Retina (tissue), 1 donor: ENCODE measurements around the gene PGM5.
"Not testable (repeated sequence)": the region's sequence is repeated elsewhere in the genome, so short reads cannot be mapped to it uniquely, and the experiment has no call there.

Experiments
- DNase-seq: peaks from one replicate; pipeline ENCODE4 v3.0.0-alpha.2; 2016

PGM5 gene

DNA sequence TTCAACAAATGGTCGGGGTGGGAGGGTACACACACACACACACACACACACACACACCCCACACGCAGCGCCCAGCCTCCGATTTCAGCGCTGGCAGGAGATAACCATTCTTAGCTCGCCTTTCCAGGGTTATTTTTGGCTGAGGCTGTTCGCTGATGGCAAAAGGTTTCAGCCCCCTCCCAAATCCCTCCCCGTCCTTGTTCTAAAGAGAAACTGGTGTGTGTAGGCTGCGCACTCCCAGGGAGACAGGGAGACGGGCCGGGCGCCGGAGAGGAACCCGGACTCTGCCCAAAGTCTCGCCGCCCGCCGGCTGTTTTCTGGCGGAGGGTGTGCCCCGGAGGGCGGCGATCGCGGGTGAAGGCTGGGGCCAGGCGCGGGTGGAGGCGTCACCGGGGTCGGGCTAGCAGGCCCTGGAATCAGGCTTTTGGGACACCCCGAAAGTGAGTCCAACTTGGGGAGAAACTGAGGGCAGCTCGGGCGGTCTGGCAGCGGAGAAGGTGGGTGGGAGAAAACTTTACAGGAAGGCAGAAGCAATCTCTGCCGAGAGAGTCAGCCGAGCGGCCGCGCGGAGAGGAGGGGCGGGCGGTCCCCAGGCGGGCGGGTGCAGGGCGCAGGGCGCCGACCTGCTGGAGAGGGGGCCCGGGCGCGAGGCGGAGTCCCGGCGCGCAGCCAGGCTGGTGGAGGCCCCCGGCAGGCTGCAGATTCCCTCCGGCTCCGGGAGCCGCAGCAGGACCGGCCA is at the start of gene PGM5:
PGM5 (plus strand) TSS at position 232 of the 739 bp plus-strand sequence. CDS start 517 bp downstream, outside the sequence.
- DNase-seq = peak; percentile 71

DNA sequence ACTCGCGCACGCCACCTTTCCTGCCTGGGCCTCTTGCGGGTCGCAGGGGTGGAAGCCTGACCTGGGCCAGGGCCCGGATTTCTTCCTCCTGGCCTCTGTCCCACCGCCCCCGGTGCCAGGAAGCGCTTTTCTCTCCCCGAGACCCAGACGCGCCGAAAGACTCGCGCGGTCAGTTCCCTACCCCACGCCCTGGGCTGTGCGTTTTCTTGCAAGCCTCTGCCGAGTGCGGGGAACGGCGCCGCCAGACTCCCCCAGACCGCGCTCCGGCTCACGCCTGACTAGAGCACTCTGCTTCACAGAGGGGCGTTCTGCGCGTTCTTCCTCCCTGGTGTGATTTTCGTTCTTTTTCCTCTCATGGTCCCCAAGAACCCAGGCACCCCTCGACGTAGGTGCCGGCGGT is 49.3 kb upstream of the PGM5 start:
- not testable (repeated sequence) for DNase-seq

DNA sequence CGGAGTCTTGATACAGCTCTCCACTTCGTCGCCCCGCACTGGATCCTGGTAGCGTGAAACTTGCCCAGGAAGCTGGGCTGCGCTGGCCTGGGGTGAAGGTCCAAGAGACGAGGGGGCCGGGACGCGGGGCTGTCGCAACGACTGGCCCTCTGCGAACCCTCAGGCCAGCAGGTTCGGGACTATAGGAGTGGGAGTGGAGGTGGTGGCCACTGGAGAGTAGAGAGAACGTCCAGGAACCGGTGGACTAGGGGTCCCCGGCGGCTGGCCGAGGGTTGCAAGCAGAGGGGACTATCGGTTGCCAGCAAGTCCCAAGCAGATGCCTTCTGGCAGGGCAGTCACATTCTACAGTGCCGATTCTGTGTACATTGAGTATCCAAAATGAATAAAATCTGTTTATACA is 48.8 kb upstream of the PGM5 start:
- not testable (repeated sequence) for DNase-seq

DNA sequence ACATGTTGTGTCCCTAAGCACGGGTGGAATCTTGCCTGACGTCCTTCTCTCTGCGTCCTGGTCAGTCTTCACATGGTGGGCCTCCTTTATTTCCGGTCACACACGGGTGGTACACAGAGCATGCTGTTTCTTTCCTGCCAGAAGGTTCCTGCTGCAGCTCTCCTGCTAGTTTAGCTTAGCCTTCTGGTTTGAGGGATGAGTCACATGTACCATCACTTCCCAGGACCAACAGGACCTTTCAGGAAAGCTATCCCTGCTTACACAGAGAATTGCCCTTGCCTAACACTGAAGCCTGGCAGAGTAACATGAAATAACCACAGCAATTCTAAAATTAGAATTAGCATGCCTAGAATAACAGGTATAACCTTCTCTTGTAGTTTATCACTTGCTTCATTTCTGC is 45.2 kb upstream of the PGM5 start:
- not testable (repeated sequence) for DNase-seq

DNA sequence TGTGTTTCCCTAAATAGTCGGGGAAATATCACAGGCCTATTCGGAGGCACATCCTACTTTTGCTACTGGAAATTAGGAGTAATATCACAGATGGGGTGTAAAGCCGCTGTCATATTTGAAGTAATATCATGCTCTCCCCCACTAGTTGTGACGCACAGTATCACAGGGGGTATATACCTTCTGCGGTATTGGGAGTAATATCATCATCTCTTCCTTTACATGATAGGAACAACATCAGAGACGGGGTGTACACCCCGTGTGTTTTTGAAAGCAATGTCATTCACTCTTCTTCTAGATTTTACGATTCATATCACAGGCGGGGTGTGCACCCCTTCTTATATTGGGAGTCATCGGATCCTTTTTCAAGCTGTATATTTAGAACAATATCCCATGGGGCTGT is 38.2 kb upstream of the PGM5 start:
- DNase-seq = not testable (repeated sequence)

DNA sequence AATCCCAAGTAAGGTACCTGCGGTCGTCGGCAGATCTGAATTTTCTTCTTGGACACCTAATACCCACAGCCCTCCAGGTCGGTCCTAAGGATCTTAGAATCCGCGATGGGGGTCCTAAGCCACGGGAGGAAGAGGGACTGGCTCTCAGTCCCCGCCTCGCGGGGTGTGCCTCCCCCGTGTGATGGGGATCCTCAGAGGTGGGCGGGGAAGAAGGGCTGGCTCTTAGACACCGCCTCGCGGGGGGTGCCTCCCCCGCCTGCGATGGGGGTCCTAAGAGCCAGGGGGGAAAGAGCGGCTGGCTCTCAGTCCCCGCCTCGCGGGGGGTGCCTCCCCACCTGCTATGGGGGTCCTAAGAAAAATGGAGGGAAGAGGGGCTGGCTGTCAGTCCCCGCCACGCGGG is 32.7 kb upstream of the PGM5 start:
- DNase-seq = not testable (repeated sequence)

DNA sequence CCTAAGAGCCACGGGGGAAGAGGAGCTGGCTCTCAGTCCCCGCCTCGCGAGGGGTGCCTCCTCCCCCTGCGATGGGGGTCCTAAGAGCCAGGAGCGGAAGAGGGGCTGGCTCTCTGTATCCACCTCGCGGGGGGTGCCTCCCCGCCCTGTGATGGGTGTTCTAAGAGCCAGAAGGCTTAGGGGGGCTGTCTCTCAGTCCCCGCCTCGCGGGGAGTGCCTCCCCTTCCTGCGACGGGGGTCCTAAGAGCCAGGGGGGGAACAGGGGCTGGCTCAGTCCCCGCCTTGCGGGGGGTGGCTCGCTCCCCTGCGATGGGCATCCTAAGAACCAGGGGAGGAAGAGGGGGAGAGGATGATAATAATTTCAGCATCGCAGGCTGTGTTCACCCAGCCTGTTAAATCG is 31.9 kb upstream of the PGM5 start:
- not testable (repeated sequence) for DNase-seq

DNA sequence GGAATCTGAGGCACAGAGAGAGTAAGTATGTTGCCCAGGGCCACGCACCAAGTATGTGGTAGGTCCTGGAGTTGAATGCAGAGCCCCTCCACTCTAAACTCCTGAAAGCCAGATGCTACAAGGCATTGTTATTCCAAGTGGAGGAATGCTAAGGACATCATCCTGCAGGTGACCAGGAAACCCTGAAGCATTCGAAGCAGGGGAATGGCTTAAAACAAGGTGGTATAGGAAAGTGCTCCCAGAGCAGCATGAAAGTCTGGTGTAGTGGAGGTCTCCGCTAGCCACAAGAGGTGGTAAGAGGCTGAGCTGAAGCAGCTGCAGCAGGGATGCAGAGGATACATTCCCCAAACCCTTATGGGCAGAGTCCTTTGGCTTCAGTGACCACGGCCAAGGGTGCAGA is 27.3 kb upstream of the PGM5 start:
- not testable (repeated sequence) for DNase-seq

DNA sequence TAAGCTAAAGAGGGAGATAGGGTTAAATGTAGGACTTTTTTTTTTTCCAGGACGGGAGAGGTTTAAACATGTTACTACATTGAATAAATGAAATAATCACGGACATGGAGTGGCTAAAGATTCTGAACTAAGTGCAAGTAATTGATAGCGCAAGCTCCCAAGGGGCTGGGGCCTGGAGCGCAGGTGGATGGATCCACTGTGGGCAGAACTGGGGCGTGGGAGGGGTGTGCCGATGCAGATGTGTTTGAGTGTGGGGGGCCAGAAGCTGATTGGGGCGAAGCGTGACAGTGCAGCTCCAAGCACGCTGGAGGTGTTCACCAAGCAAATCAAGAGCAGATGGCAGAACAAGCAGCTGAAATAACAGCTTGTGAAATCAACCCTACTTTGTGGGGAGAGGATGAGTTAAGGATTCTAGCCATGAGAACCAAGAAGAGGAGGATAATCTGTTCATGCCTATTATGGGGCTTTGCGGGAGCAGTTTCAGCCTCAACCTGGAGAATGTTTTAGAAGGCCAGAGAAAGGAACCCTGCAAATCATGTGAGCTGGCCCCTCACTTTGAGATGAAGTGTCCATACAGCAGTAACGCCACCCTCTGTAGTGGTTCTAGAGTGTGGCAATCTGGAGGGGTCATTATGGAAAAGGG is 25.8 kb upstream of the PGM5 start:
- DNase-seq = not testable (repeated sequence)

DNA sequence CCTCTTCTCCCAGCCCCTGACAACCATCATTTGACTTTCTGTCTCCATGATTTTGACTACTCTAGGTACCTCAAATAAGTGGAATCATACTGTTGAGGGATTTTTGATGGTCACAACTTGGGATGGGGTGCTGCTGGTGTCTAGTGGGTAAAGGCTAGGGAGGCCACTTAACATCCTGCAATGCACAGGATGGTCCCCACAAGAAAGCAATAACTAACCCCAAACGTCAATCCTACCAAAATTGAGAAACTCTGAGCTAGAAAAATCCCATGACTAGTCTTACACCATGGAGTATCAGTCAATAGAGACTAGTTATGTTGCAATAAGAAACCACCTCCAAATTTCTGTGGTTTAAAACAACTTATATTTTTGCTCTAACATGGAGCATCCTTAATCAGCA is 24.3 kb upstream of the PGM5 start:
- DNase-seq = not testable (repeated sequence)

DNA sequence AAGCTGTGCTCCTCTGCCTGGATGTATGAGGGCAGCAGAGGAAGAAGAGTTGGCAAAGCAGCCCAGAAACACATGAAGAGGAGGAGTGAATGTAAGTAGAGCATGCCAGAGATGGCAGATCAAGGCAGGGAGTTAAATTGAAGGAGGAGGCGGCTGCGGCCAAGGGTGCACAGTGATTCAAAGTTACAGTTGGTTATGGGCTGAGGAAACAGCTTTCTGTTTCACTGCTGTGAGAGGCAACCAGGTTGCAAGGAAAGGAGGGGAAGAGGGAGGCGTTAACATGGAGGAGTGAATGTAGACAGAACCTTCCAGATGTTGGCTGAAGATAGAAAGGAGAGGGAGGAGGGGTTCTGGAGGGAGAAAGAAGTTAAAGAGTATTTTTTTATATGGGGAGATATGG is 20.5 kb upstream of the PGM5 start:
- DNase-seq = not testable (repeated sequence)

DNA sequence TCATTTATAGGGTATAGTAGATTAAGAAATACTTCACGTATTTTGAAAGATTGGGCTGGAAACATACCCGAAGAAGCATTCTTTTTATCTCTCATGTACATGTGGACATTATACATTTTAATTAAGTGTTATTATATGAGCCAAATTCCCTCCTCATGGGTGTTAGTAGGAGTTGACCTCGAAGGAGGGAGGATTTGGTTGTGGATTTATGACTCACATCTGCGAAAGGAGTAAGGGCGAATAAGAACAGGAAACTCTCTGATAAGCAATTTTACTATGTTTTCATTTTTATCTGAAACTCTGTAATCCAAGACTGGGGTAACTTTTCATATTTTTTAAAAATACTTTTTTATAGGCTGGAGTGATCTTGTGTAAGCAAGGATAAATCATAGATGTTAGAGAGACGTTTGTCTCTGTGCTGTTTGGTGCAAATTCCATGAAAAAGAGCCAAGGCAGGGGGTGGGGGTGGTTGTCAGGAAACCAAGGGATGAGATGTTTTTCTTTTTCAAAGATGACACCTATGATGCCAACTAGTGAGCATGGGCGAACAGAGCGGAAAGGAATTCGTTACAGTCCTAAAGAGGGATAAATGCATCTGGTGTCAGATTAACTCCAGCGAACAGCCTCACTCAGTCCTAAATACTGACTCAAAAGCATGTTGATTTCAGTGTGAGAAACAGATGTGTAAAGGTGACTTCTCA is 19.6 kb upstream of the PGM5 start:
- not testable (repeated sequence) for DNase-seq

DNA sequence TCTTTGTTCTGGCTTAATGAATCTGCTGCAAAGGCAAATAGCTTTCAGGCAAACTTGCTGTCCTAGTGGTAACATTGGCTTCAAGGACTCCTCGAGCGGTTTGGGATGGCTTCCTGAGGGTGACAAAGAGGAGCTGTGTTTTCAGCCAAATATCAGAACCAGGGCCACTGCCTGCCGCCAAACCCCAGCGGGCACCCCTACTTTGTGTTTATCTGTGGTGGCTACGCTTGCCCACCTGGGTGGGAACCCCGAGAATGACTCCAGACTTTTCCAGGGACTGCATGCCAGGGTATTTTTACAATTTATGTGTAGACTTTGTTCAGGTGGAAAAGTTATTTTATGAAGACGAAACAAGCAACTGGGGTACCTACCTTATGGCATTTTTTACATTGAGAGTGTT is 18.4 kb upstream of the PGM5 start:
- DNase-seq = not testable (repeated sequence)

DNA sequence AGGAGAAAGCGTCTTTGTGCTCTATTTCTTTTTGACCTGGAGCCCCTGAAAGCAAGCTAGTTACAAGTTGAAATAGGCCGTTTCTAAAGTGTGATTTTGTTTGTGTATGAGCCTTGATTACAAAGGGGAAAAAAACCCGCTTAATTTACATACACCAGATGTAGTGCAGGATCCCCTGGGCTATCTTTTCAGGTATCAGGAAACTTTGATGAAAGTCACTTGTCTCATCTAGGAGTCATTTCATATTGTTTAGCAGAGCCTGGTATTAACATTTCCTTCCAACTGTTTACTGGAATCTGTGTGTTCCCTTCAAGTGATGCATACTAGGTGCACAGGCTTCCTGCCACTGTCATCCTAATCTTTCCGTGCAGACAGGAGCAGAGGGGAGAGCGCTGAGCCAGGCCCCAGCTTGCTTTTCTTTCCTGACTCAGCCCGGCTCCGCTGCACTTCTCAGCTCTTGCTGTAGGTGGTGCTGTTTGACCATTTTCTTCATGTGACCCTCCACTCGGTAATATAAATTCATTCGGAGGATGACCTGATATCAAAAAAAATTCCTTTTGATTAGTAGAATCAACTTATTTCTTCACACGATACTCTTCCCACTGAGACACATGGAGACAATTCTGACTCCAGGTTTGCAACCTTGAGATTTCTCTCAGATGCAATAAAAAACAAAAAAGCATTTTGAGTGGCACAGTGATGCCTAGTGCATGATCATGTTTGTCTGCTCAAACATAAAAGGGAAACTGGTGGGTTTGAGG is 14.0 kb upstream of the PGM5 start:
- DNase-seq = peak; percentile 8

DNA sequence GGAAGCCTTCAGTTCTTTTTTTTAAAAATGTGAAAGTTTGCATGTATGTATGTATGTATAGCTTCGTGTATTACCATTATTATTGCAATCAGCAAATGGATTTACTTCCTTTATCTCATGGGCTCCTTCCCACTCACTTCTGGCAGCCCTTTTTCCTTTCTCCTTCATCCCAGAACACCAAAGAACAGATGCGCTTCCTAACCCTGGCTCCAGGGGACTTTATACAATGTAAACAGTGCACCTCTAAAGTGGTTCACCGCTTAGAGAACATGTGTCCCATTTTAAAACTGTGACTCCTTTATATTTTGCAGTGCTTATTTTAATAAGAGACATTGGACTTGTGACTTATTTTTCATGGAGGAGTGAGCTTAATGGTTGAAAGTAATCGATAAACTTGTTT is 13.2 kb upstream of the PGM5 start:
- not testable (repeated sequence) for DNase-seq

DNA sequence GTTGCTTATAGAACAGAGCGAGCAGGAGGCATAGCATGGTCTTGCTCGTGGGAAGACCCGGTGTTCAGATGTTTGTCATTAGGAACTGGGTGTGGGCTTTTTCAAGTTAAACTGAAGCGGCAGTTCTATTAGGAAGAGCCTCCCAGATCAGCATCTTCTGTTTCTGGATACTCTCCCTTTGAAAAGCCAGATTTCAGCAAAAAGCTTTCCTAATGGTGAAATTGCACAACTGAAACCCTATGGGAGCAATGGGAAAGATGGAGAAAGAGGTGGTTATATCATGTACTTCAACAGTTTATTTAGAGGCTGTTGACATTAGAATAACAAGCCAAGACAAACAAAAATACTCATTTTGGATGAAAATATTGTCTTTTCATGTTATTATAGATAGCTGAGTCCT is 12.4 kb upstream of the PGM5 start:
- not testable (repeated sequence) for DNase-seq

DNA sequence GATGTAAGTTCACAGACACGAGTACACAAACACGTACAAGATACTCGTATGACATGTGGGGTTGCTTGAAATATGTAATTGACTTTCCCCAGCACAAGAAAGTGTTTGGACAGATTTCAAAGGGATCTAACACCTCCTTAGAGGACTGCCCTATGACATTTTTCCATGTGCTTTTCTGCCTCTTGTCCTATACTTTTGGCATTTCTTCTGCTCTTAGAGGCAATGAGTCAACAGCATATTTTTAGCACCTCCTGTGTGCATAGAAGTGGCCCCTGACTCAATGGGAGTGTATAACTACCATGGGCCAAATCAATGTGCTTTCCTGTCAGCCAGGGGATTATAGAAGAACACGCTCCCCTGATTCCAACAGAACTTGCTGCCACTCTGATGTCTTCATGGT is 4.7 kb upstream of the PGM5 start:
- not testable (repeated sequence) for DNase-seq

DNA sequence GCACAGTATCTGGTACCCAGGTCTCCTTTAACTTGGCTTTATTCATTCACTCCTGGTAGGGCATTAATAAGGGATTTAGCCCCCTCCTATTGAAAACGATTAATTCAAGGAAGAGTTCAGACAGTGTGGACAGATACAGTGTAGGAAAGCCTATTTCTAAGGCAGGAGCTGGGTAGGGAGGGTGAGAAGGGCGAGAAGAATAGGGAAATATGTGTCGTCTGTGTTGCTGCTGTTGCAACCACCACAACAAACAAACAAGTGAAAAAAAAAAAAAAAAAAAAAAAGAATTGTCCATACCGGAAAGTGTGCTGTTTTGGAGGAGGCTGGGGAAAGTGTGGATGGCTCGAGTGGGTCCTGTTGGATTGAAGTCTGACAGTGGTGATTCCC is 425 bp upstream of the PGM5 start:
- DNase-seq = peak; percentile 17

DNA sequence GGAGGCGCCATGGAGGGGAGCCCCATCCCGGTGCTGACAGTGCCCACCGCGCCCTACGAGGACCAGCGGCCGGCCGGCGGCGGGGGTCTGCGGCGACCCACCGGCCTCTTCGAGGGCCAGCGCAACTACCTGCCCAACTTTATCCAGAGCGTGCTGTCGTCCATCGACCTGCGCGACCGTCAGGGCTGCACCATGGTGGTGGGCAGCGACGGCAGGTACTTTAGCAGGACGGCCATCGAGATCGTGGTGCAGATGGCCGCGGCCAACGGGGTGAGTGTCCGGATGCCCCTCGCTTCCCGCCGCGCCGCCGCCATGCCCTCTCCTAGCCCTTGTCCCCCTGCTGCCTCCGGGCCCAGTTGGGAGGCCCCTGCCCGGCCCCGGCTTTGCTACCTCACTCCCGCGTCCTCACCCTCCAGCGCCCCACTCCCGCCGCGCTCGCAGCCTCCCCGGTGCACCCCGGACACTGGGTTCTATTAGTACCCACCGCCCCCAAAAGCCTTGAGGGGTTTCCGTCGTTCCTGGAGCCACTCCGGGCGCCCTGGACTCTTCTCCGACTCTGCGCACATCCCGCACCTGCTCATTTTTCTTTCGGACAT is 806 bp downstream of the PGM5 start:
- DNase-seq = peak; percentile 51

DNA sequence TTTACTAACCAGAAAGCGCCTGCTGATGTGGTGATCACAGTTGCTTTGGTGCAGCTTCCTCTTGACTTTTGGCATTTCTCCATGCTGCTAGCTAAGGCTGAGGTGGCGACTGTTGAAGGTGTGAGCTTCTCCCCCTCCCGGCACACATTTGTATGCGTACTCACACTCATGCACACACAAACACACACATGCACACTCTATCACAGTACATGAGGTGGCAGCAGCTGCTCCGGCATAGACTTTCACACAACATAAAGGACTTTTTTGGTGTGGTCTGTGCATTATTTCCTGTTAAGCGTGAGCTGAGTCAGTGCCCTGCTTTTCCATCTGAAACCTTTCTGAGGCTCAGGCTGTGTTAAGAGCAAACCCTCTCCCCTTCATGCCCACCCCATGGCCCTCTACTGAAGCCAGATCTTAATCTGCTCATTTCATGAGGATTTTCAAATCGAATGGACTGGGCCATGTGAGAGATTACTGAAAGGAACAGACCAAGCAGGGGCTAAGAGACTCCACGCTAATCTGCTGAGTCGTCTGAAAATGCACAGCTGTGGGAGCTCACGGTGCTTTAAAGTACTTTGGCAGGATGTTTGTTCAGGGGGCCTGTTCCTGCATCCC is 10.6 kb downstream of the PGM5 start:
- not testable (repeated sequence) for DNase-seq

DNA sequence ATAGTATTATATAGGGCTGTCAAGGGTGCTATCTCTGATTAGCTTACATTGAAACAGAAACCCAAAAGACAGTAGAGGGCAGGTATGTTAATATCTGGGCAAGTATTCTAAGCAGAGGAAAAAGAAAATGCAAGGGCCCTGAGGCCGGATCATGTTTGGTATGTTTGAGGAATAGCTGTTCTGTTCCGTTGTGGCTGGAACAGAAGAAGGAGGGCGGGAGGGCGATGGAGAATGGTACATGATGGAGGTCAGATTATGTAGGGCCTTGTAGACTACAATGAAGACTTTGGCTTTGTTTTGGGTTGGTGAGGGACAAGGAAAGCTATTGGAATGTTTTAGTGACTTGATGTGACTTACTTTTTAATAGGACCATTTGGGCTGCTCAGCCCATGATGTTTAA is 19.4 kb downstream of the PGM5 start:
- DNase-seq = not testable (repeated sequence)

DNA sequence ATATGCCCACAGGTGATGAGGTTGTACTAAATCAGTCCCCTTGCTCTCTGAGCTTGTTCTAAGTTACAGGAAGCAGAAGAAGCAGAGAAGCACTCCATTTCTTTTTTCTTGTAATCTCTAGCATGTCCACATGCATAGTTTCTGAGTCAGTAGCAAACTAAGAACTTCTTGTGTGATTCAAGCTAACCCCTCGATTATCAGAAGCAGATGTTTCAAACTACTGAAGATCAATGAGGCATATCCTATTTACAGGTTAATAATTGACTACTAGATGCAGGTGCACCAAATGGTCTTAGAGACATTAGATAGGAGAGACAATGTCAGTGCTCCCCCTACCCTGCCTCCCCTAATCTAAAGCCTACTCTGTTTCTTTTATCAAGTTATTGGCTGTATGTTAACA is 21.3 kb downstream of the PGM5 start:
- not testable (repeated sequence) for DNase-seq
